ENCODE data around the gene DTX3L.

DTX3L gene

GRCh38 chr3:122608916-122609315 is 44.8 kb downstream of the DTX3L start:
- no peak for DNase-seq

DNA sequence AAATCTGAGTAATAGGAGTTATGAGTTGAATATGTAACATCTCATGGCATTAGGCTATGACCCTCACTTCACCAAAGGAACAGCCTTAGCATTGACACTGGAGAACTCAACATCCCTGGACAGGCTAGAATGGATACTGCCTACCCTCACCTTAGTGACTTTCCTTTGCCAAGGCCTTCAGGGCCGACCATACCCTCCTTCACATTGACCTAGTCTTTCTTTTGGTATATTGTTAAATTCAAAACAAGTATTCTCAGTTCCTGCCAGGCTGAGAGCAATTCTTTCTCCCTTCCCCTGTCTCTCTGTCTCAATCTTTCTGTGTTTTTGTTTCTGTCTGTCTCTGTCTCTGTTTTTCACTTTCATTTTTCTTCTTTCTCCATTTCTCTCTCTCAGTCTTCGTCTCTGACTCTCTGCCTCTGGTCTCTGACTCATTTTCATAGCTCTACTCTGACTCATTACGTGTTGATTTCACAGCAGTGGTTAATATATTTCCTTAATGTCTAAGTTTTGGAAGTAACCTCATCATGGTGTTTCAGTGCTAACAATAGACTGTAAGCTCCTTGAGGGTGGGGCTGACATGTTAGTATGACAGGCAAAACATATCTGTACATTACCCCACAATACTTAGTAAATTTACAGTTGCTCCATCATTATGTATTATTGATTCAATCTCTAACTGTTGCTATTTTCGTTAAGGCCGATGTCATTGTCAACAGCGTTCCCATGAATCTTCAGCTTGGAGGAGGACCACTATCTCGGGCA is 45.8 kb downstream of the DTX3L start:
- DNase-seq, result no peak

- DNase-seq, result no peak
Measured at GRCh38 chr3:122612696-122613095, 48.6 kb downstream of the DTX3L start.

- no peak for DNase-seq
Measured at GRCh38 chr3:122615303-122615702, 51.2 kb downstream of the DTX3L start.

DNA sequence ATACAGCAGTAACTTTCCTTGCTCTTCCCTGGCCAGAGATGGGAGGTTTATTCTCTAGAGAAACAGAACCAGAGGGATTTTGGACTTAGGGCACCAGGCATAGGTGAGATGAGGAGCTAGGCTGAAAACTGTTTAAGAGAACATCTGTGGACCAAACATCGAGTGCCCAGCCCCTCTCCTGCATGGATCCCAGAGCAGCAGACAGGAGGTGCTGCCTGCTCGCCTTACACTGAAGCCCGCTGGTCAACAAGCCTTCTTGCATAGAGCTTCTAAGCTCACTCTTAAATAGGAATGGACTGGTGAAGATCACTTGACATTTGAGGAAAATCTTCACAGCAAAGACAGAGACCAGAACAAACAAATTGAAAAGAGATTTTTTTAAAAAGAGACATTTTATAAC is 54.5 kb downstream of the DTX3L start:
- DNase-seq, result no peak

DNA sequence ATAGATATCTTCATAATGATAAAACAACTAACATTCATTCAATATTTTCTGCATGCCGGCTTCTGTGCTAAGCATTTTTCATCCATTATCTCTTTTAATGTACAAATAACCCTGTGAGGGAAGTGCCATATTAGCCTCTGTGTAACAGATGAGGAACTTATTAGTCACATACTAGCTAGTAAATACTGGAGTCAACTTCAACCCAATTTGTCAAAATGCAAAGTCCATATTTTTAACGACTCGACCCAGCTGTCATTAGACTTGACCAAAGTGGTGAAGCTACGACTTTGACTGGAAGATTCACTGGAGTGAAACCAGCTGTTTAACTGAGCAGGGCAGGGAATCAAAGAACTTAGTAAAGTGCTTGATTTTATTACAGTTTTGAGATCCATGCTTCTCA is 54.9 kb downstream of the DTX3L start:
- DNase-seq, result no peak

DNA sequence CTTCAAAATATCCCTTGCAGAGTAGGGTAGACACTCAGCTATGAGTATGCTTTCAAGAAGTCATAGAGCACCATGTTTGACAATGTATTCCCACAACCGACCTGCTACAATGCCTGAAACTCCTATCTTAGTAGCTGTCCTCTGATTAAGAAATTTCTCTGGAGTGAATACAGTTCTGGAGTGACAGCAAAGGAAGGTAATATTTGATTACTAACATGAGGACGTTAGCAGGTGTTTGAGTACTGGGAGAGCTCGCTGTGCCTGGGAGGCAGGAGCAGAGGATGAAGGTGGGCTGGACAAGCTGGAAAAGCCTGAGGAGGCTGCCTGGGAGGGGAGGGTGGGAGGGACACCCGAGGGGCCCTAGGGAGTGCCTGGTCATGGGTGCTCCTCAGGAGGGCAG is 56.3 kb downstream of the DTX3L start:
- DNase-seq, result no peak

DNA sequence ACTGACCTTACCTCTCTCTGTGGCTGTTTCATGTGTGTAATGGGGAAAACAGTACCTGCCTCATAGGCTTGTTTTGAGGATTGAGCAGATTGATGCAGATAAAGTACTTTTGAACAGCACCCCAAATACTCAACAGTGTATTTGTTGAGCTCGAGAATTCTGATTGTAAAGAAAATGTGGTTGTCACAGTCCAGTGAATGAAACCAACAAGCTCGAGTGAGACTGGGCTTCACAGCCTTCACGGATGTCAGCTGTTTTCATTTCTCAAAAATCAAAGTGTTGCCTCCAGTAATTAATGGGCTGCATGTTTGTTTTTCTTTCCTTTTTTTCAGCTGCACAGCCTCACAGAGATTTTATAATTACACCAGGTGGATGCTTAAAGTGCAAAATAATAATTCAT is 57.0 kb downstream of the DTX3L start:
- DNase-seq, result no peak

DNA sequence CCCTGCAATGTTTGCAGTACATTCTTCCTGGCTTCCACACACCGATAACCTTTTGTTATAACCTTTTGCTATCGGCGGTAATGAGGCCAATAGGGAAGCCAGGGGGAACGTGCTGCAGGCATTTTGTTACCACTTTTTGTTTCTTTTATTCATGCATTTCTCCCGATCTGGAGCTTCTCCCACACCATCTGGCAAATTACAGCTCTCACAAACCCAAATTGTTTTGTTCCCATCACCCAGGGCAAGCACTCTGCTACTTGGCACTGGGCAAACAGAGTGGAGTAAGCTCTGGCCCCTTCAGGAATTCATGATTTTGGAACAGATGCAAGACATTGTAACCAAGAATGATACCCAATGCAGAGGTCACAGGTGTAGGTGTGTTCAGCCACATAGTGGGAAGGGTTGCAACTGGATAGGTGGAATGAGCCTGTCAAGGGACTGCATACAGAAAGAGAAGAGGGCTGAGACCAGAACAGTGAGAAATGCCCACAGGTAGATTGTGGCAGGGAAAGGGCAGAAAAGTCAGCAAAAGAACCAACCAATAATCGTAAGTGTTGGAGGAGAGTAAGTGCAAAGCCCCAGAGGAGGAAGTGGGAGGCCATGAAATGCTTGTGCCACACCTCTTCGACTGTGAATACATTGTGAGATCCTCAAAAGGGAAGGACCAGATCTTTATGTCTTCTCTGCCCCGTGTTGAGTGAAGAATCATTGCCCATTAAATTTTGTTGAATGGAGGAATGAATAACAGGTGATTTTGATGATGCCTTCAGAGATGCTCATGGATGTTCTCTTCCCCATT is 59.1 kb downstream of the DTX3L start:
- DNase-seq, result no peak
